ENCODE data around the gene ZMPSTE24. TPM values are rescaled to one million over a fixed set of nuclear protein-coding genes. Genes with fewer than 3 reads are reported as not detected.

The ZMPSTE24 gene
- total RNA-seq, 1 donor = 110 TPM

DNA sequence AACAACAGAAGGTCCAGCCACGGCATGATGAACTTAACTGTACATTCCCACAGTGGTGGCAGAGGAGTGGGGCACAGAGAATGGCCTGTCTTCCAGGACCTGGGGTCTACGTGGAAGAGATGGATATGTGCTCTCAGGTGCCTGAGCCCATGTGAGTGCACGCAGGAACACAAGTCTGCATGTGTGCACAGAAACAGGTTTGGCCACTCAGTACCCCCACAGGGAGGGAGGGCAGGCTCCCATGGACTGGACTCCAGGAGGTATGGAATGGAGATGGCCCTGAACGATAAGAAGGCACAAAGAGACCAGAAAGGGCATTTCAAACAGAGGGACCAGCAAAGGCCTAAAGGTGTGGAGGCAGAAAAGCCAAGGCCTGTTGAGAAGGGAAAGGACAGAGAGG, 48.3 kb downstream of the ZMPSTE24 start:
- no peak overlapping the region for H3K4me3 ChIP-seq (ENCODE audit: low read depth, low read length)
- no peak for DNase-seq (ENCODE audit: low read depth)
- TF ChIP-seq, protein P1, sequence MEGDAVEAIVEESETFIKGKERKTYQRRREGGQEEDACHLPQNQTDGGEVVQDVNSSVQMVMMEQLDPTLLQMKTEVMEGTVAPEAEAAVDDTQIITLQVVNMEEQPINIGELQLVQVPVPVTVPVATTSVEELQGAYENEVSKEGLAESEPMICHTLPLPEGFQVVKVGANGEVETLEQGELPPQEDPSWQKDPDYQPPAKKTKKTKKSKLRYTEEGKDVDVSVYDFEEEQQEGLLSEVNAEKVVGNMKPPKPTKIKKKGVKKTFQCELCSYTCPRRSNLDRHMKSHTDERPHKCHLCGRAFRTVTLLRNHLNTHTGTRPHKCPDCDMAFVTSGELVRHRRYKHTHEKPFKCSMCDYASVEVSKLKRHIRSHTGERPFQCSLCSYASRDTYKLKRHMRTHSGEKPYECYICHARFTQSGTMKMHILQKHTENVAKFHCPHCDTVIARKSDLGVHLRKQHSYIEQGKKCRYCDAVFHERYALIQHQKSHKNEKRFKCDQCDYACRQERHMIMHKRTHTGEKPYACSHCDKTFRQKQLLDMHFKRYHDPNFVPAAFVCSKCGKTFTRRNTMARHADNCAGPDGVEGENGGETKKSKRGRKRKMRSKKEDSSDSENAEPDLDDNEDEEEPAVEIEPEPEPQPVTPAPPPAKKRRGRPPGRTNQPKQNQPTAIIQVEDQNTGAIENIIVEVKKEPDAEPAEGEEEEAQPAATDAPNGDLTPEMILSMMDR (IDR thresholded peaks at IDR 0.05; ENCODE audit: insufficient read depth, low read depth, low read length) = no peak

DNA sequence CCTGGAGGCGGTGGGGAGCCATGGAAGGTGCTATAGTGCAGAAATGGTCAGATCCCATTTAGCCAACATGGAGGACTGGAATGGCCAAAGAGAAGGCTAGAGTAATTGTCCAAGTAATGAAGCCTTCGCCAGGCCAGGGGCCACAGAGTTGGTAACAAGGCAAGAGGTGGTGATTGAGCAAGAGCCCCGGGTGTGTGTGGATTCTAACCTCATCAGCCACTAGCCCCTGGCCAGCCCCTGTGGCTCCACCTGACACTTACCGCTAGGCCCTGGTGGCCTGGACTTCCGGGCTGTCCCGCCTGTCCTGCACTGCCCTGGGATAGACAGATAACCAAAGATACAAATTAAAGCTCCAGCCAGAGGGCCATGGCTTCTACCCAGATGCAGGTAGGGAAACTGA, 49.1 kb downstream of the ZMPSTE24 start:
- DNase-seq (ENCODE audit: low read depth) = no peak
- TF ChIP-seq, protein P1 (IDR thresholded peaks at IDR 0.05; ENCODE audit: insufficient read depth, low read depth, low read length) = no peak
- no peak overlapping the region for H3K4me3 ChIP-seq (ENCODE audit: low read depth, low read length)

DNA sequence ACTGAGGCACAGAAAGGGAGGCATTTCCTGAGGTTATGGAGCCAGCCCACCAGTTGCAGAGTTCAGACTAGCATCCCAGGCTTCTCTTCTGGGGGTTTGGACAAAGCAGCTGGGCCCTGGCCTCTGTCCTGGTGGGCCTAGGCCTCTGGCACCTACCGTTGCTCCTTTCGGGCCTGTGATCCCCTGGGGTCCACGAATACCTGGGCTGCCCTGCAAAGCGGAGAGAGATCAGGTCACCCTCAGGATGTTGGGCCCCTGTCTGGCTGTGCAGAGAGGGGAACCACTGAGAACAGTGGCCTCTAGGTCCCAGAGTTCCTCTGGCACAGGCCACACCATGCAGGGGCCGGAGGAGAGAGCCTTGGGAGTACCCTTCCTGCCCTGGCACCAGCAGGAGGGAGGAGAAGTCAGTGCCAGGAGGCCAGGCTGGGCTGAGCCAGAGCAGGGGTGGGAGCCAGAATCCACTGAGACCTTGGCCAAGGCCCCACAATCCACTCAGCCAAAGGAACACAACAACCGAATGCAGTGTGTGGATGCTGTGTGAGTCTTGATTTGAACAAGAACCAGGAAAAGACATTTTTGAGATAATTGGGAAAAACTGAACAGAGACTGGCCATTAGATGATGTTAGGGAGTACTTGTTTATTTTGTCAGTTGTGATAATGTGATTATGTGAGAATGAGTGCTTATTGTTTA, 50.1 kb downstream of the ZMPSTE24 start:
- DNase-seq (ENCODE audit: low read depth) = no peak
- TF ChIP-seq, protein P1 (IDR thresholded peaks at IDR 0.05; ENCODE audit: insufficient read depth, low read depth, low read length) = no peak
- no peak overlapping the region for H3K4me3 ChIP-seq (ENCODE audit: low read depth, low read length)

DNA sequence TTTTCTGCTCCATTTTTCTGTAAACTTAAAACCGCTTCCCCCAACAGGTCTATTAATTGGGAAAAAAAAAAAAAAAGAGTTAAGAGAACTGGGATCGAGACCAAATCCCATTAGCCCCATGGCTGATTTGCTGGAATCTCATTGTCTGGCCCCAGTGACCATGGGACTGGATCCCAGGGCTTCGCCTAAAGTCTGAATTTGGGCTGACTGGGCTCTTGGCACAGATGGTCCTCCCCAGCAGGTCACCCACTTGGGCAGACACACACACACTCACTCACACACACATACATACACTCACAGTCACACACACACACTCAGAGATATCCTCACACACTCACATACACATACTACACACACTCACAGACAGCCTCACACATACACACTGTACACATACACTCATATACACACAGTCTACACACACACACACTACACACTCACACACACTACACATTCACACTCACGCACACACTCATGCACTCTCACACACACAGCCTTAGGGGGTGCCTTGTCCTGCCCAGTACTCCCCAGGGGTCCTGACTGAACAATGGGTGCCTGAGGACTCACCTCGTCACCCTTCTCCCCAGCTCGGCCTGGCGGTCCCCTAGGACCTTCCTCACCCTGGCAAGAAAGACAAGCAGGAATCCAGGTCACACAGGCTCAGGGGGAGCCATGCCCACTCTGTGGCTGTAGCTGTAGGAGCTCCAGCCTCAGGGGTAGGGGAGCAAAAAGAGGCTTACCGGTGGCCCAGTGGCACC, 51.5 kb downstream of the ZMPSTE24 start:
- DNase-seq (ENCODE audit: low read depth) = no peak
- TF ChIP-seq, protein P1 (IDR thresholded peaks at IDR 0.05; ENCODE audit: insufficient read depth, low read depth, low read length) = no peak
- no peak overlapping the region for H3K4me3 ChIP-seq (ENCODE audit: low read depth, low read length)

DNA sequence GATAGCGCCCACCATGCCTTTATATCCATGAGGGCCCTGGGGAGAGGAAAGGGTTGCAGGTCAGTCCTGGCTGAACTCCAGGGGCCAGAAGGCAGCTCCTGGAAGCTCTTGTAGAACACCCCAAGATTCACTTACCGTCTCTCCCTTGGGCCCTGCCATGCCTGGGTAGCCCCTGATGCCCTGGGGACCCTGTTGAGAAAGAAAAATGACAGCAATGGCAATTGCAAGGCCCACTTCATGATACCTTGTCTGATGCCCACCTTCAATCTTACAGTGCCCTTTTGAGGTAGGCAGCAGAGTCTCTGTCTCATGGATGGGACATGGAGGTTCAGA, 52.1 kb downstream of the ZMPSTE24 start:
- DNase-seq (ENCODE audit: low read depth) = no peak
- no peak overlapping the region for H3K4me3 ChIP-seq (ENCODE audit: low read depth, low read length)
- TF ChIP-seq, protein P1 (IDR thresholded peaks at IDR 0.05; ENCODE audit: insufficient read depth, low read depth, low read length) = no peak

DNA sequence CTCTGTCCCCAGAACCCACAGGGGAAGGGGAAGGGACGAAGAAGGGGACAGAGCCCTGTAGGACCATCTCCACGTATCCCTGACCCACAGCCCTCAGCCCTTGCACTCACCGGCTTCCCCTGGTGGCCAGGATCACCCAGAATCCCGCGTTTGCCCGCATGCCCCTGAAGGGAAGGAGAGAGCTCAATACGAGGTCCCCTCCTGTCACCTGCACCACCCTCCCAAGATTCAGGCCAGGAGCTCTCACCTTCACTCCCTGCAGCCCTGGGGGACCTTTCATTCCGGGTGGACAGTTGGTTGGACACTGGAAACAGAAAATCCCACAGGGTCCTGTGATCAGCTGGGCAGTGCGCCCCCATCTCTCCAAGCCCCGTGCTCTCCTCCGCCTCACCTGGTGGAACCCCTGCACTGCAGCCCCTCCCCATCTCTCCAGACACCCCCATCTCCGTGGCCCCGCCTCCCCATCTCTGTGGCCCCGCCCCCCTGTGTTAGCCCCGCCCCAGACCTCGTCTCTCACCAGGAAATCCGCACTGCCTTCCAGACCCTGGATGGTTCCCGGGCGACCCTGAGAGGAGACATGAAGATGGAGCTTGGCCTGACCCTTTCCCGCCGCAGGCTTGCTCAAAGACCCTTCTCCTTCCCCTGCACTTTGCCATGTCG, 53.1 kb downstream of the ZMPSTE24 start:
- TF ChIP-seq, protein P1 (IDR thresholded peaks at IDR 0.05; ENCODE audit: insufficient read depth, low read depth, low read length) = no peak
- H3K4me3 ChIP-seq (ENCODE audit: low read depth, low read length) = no peak overlapping the region
- DNase-seq (ENCODE audit: low read depth) = no peak
